ENCODE data around the gene KYAT1.

GRCh38 chr9:128870128-128870940, 11.4 kb downstream of the KYAT1 start:
- no peak for TF ChIP-seq CTCF (IDR thresholded peaks at IDR 0.05)
- TF ChIP-seq POLR2A (IDR thresholded peaks at IDR 0.05), result no peak
